Astrocyte (in vitro differentiated cells and primary cell): ENCODE measurements around the gene STK31. TPM values are rescaled to one million over a fixed set of nuclear protein-coding genes. Genes with fewer than 3 reads are reported as not detected.

Experiments
- DNase-seq: peaks from one replicate; pipeline ENCODE4 v3.0.0-alpha.2; 2010; ENCODE audit warnings: low read depth
- FAIRE-seq: peaks from 2 replicates; lab custom pipeline; 2011; peaks lifted over from hg19 to GRCh38; lab: Jason Lieb, UNC
- H2AFZ ChIP-seq: 2 replicates; pipeline ENCODE4 v1.6.0; 2012; ENCODE audit warnings: low read depth, low read length, inconsistent platforms
- H3K27ac ChIP-seq: 2 replicates; pipeline ENCODE4 v1.5.1; 2011; ENCODE audit warnings: low read depth, low read length, inconsistent platforms
- H3K27me3 ChIP-seq: 2 replicates; pipeline ENCODE4 v1.6.0; 2011; ENCODE audit warnings: low read length, inconsistent platforms; ENCODE audit not compliant: insufficient read depth
- H3K36me3 ChIP-seq: 2 replicates; pipeline ENCODE4 v1.5.1; 2011; ENCODE audit warnings: low read length, inconsistent platforms; ENCODE audit not compliant: insufficient read depth
- H3K4me1 ChIP-seq: 2 replicates; pipeline ENCODE4 v1.5.1; 2011; ENCODE audit warnings: low read length, inconsistent platforms; ENCODE audit not compliant: insufficient read depth
- H3K4me2 ChIP-seq: 2 replicates; pipeline ENCODE4 v1.6.0; 2012; ENCODE audit warnings: low read length, inconsistent platforms
- H3K4me3 ChIP-seq: 2 replicates; pipeline ENCODE4 v1.5.1; 2011; ENCODE audit warnings: low read depth, mild to moderate bottlenecking, low read length, inconsistent platforms; ENCODE audit not compliant: insufficient read depth
- H3K79me2 ChIP-seq: 2 replicates; pipeline ENCODE4 v1.6.0; 2012; ENCODE audit warnings: mild to moderate bottlenecking, low read length, inconsistent platforms; ENCODE audit not compliant: insufficient read depth
- H3K9ac ChIP-seq: 2 replicates; pipeline ENCODE4 v1.6.0; 2012; ENCODE audit warnings: mild to moderate bottlenecking, low read length, inconsistent platforms
- H3K9me3 ChIP-seq: 2 replicates; pipeline ENCODE4 v1.5.1; 2012; ENCODE audit warnings: low read depth, mild to moderate bottlenecking, low read length, inconsistent platforms; ENCODE audit not compliant: insufficient read depth
- H4K20me1 ChIP-seq: 2 replicates; pipeline ENCODE4 v1.6.0; 2012; ENCODE audit warnings: low read length, inconsistent platforms; ENCODE audit not compliant: insufficient read depth
- H3K27ac Mint-ChIP-seq: one replicate; pipeline ENCODE4 v1.8.0; 2021; ENCODE audit warnings: mild to moderate bottlenecking, mixed read lengths; ENCODE audit not compliant: unreplicated experiment
- H3K27me3 Mint-ChIP-seq: one replicate; pipeline ENCODE4 v1.8.0; 2021; ENCODE audit warnings: low read depth, mixed read lengths; ENCODE audit not compliant: unreplicated experiment
- H3K36me3 Mint-ChIP-seq: one replicate; pipeline ENCODE4 v1.8.0; 2021; ENCODE audit warnings: low read depth, mixed read lengths; ENCODE audit not compliant: unreplicated experiment
- H3K4me1 Mint-ChIP-seq: one replicate; pipeline ENCODE4 v1.8.0; 2021; ENCODE audit warnings: low read depth, mixed read lengths; ENCODE audit not compliant: unreplicated experiment
- H3K4me3 Mint-ChIP-seq: one replicate; pipeline ENCODE4 v1.8.0; 2021; ENCODE audit warnings: mild to moderate bottlenecking, moderate library complexity, mixed read lengths; ENCODE audit not compliant: unreplicated experiment
- H3K9me3 Mint-ChIP-seq: one replicate; pipeline ENCODE4 v1.8.0; 2021; ENCODE audit warnings: mild to moderate bottlenecking, mixed read lengths; ENCODE audit not compliant: unreplicated experiment
- CTCF ChIP-seq: IDR thresholded peaks from 2 replicates; pipeline ENCODE4 v1.5.1; 2011; ENCODE audit warnings: low read depth, mild to moderate bottlenecking, inconsistent platforms, low read length, moderate library complexity; ENCODE audit not compliant: insufficient read depth
- EZH2 ChIP-seq: IDR thresholded peaks from 2 replicates; pipeline ENCODE4 v1.6.1; 2012; ENCODE audit warnings: mild to moderate bottlenecking, low read length, inconsistent platforms; ENCODE audit not compliant: insufficient read depth
- total RNA-seq: library from RNA; stranded (reverse); gene quantifications from 2 replicates; pipeline ENCODE4 v1.2.1, GENCODE V29; 2021

The STK31 gene
- total RNA-seq, 1 donor from 2014 or later: 0.20 TPM

GRCh38 chr7:23783115-23783514 lies 73.1 kb downstream of the STK31 start:
- H2AFZ ChIP-seq: no peak overlapping the region
- Mint-ChIP-seq H3K4me3 (no peak overlapping the region), H3K36me3 (no peaks in the 10 kb centered on the region), H3K9me3 (peaks cover 2% of the 10 kb centered on the region), H3K4me1 (no peaks in the 10 kb centered on the region), H3K27ac (no peak overlapping the region), H3K27me3 (no peaks in the 10 kb centered on the region)
- H3K4me1 ChIP-seq: no peaks in the 10 kb centered on the region
- TF ChIP-seq CTCF (no peak), EZH2 (no peak)
- H3K9ac ChIP-seq: no peak overlapping the region
- H3K4me2 ChIP-seq: no peak overlapping the region
- no peaks in the 10 kb centered on the region for H4K20me1 ChIP-seq
- no peak overlapping the region for H3K4me3 ChIP-seq
- no peaks in the 10 kb centered on the region for H3K27me3 ChIP-seq
- DNase-seq: no peak
- no peaks in the 10 kb centered on the region for H3K9me3 ChIP-seq
- no peak overlapping the region for H3K27ac ChIP-seq
- no peaks in the 10 kb centered on the region for H3K36me3 ChIP-seq
- H3K79me2 ChIP-seq: no peaks in the 10 kb centered on the region
- FAIRE-seq: no peak

GRCh38 chr7:23787272-23787671 lies 77.3 kb downstream of the STK31 start:
- H3K4me3 ChIP-seq: no peak overlapping the region
- Mint-ChIP-seq H3K27me3 (no peaks in the 10 kb centered on the region), H3K4me1 (no peaks in the 10 kb centered on the region), H3K36me3 (no peaks in the 10 kb centered on the region), H3K4me3 (no peak overlapping the region), H3K9me3 (no peaks in the 10 kb centered on the region), H3K27ac (no peak overlapping the region)
- DNase-seq: no peak
- H3K36me3 ChIP-seq: no peaks in the 10 kb centered on the region
- TF ChIP-seq EZH2 (no peak), CTCF (no peak)
- no peak overlapping the region for H3K9ac ChIP-seq
- no peak for FAIRE-seq
- no peaks in the 10 kb centered on the region for H3K27me3 ChIP-seq
- H2AFZ ChIP-seq: no peak overlapping the region
- no peak overlapping the region for H3K4me2 ChIP-seq
- H3K27ac ChIP-seq: no peak overlapping the region
- no peaks in the 10 kb centered on the region for H3K79me2 ChIP-seq
- H3K4me1 ChIP-seq: no peaks in the 10 kb centered on the region
- H4K20me1 ChIP-seq: no peaks in the 10 kb centered on the region
- no peaks in the 10 kb centered on the region for H3K9me3 ChIP-seq

GRCh38 chr7:23788843-23789242 lies 78.8 kb downstream of the STK31 start:
- TF ChIP-seq EZH2 (no peak), CTCF (no peak)
- Histone ChIP-seq H3K9ac (no peak overlapping the region), H3K4me2 (no peak overlapping the region), H3K27me3 (no peaks in the 10 kb centered on the region), H3K79me2 (no peaks in the 10 kb centered on the region), H2AFZ (no peak overlapping the region), H3K36me3 (no peaks in the 10 kb centered on the region), H3K27ac (no peak overlapping the region), H4K20me1 (no peaks in the 10 kb centered on the region), H3K9me3 (no peaks in the 10 kb centered on the region), H3K4me3 (no peak overlapping the region), H3K4me1 (no peaks in the 10 kb centered on the region)
- H3K9me3 Mint-ChIP-seq: peaks cover under 1% of the 10 kb centered on the region
- DNase-seq (no peak), FAIRE-seq (no peak)
- H3K36me3 Mint-ChIP-seq: no peaks in the 10 kb centered on the region
- no peak overlapping the region for H3K27ac Mint-ChIP-seq
- no peaks in the 10 kb centered on the region for H3K27me3 Mint-ChIP-seq
- no peak overlapping the region for H3K4me3 Mint-ChIP-seq
- H3K4me1 Mint-ChIP-seq: no peaks in the 10 kb centered on the region
